Fibroblast of upper back skin (primary cell): Measurements from ENCODE around the gene CLK2.
"Not testable (repeated sequence)": the region's sequence is repeated elsewhere in the genome, so short reads cannot be mapped to it uniquely, and the experiment has no call there.

Experiments
- DNase-seq: peaks from one replicate; pipeline ENCODE4 v3.0.0-alpha.2; 2013

The CLK2 gene

DNA sequence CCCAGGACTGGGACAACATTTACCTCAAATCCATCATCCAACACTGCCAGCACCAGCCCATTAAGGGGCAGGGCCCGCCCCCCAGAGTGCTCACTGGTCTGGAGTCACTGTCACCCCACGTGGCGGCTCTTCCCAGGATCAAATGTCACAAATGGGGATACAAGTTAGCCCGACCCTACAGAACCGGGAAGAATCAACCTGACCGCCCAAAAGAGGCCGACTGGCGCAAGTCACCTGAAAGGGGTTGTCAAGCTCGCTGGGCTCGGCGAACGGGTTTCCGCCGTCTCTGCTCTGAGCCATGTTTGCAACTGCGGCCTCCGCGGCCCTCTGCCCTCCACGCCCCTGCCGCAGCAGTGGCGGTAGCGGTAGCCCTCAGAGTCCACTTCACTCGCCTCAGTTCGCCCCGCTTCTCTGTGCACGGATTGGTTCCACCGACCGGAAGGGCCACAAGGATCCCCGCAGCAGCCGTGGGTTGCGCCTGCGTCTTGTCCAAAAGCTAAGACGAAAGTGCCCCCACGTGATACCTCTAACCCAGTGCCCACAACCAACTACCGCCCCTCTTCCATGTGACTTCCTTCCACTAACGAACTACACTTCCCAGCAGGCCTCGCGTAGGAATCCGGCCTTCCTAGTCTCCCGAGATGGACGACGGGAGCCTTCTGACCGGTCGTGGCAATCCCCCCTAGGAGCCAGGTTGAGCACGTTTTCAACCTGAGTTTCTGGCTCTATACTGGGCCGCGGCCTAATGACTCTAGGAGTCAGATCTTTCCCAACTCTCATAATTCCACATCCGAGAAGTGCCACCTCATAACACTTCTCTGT lies 11.2 kb downstream of the CLK2 start, which contains the start of gene SCAMP3:
TSS of gene SCAMP3 (minus strand) at position 509 of the 822 bp plus-strand sequence. CDS start at position 300, 209 bp downstream.
- DNase-seq: peak; percentile 98

DNA sequence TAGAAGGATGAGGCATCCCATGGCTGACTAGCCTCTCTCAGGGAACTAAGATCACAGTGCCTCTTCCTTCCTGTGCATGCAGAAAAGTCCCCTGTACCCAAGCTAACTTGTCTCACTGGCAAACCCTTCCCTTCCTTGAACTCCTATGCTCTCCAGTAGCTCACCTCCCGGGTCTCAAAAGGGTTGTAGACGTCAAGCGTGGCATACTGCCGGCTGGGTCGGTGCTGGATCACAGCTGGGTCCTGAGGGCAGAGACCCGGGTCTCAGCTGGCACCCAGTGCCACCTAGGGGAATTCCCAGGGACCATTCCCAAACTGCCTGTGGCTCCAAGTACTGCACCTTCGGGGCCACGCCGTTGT lies 11.8 kb downstream of the CLK2 start:
- no peak for DNase-seq

DNA sequence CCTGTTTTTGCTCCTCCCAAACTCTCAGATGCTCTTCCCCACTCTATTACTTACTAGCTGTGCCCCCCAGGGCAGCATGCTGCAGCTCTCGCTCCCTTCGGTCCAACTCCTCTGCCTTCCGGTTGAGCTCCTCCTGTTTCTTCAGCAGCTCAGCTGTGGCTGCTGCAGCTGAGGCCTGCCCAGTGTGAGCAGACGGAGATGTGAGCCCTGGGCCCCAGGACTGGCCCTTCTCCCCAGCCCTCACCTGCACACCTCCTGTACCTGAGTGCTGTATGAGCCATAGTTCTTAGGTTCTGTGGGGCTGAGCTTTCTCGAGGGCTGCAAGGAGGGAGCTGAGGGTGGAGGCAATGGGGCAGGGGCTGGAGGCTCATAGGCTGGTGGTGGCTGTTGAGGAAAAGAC lies 13.0 kb downstream of the CLK2 start:
- DNase-seq: no peak

DNA sequence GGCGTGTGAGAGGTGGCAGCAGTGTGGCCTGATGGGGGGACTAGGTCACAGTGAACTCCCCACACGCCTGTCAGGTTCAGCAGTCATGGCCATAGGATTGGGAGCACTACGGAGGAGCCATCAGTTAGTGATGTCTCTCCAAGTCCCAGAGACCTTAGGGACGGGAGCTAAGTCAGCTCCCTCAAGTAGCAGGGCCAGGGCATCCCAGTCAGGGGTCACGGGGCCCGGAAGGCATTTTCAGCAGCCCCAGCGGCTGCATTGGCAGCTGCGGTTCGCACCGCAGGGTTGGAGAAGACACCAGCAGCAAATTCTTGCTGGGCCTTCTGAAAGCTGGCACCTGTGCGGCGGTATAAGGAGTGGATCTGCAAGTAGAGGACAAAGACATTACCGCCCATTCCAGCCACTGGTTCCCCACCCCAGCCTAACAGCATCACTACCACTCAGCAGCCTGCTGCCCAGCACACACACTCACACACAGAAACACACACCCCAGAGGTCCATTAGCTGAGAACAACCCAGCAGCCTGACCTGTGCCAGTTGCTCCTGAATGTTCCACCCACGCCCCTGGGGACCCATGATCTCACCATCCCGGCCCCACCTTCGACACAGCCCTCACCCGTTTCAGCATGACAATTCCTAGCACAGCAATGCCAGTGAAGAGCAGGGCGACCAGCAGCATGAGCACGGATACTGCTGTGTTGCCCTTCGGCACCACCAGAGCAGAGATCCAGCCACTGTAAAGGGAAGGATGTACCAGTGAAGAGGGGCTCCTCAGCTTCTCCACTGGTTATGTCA lies 17.0 kb downstream of the CLK2 start:
- DNase-seq: no peak

DNA sequence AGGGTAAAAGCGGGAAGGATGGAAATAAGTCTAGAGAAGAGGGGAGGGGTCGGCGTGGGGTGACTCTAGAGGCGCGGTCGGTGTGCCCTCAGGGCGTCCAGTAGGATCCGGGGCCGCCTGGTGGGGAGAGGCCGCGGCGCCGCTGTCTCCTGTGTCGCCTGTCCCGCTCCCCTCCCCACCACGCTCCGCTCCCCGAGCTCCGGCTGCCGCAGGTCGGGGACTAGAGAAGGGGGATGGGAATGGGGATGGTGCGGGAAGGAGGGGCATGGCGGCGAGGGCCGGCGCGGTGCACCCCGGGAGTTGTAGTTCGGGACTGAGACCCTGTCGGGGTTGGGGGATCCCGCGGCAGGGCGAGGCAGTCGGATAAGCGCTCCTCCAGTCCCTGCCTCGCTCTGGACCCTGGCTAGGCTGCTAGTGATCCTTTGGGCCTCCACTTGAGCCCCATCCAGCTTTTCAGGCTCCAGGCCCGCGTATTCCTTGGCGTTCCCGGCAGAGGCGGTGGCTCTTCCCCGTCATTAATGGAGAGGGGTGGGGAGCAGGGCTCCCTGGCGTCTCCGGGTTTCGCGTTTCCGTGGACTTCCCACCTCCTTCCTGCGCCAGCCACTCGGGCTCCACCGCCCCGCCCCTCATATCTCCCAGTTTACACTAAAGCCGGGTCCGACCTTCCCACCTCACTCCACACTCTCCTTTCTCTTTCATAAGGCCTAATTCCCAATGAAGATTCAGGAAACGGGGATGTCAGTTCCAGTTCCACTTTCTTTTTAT lies 17.9 kb downstream of the CLK2 start, which contains the start of gene ENTREP3:
TSS of gene ENTREP3 (minus strand) at position 241 of the 765 bp plus-strand sequence. CDS start 606 bp downstream, outside the sequence.
- peak; percentile 76 for DNase-seq

DNA sequence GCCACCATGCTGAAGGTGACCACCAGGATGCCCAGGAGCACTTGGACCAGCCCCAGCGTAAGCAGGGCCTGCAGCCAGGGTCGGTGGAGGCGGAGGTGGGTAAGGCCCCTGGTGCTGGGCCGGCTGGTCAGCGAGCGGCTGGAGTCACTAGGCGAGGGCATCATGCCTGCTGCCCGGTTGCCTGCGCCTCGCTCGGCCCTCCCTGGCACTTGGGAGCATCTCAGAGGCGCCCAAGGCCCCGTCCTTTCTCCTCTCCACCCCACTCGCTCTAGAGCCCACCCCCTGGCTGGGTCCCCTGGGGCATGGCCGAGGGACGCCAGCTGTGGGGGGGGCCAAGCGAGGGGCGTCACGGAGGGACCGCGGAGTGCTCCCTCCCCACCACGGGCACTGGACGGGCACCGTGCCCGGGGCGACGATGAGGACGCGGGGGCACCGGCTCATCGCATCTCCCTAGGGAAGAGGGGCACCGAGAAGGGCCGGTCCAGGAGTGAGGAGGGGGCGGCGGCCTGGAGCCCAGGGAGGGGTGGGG lies 18.5 kb downstream of the CLK2 start:
- no peak for DNase-seq

DNA sequence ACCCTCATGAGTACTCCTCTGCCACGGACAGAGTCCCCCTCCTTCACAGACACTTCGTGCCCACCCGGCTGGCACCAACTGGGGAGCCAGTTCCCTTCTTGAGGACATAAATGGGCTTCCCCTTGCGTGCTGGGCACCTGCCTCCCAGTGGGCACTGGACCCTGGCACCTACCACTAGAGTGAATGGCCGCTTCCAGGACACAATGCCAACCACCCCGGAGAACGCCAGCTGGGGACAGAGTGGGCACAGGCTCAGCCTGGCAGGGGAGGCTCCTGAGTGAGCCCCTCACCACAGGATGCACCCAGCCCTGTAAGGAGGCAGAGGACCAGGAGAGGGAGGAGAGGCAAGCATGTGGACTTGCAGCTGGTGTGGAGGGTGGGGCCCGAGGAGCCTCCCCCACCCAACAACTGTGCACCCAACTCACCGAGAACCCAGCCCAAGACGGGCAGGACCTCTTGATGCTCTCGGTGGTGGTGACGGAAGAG lies 19.0 kb downstream of the CLK2 start:
- no peak for DNase-seq

DNA sequence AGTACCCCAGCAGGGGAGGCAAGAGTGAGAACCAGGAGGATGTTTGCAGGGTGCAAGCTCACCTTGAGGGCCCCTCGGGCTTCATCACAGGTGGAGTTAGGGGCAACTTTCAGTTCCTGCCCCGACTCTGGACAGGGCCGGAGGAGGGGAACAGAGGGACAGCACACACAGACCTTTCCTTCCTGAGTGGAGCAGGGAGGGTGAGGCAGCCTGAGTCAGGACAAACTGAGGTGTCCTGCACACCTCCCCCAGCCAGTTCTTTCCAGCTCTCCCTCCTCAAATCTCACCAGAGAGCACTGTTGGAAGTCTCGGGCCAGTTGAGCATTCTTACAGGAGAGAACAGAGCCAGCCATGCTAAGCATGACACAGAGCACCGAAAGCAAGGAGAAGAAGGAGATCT lies 19.5 kb downstream of the CLK2 start:
- DNase-seq: no peak

DNA sequence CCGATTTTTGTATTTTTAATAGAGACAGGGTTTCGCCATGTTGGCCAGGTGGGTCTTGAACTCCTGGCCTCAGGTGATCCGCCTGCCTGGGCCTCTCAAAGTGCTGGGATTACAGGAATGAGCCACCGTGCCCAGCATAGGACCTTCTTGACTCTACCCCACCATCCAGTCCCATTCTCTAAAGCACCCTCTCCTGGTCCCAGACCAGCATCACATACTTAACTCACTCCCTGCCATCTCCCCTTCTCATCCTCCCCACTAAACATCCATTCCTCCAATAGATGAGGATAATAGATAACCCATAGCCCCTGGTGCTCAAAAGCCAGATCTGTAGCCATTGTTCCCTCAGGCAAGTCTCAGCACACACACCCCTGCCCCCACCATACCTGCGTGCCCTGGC lies 20.1 kb downstream of the CLK2 start:
- DNase-seq: no peak

DNA sequence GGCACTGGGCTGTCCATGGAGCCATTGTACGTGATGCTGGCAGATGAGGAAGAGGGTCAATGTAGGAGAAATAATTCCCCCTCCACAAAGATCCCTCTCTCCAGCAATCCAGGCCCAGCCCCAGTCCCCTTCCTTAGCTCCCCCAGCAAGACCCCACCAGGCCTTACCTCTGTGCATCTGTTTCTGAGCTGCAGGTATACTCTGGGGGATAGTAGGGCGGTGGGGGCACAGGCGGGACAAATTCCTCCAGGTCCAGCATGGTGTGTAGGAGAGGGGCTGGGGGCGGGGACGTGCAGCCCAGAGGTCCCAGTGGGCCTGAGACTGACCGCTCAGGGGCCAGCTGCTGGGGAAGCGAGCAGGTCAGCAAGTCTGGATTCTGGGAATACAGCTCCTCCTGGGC lies 21.7 kb downstream of the CLK2 start:
- DNase-seq: no peak

DNA sequence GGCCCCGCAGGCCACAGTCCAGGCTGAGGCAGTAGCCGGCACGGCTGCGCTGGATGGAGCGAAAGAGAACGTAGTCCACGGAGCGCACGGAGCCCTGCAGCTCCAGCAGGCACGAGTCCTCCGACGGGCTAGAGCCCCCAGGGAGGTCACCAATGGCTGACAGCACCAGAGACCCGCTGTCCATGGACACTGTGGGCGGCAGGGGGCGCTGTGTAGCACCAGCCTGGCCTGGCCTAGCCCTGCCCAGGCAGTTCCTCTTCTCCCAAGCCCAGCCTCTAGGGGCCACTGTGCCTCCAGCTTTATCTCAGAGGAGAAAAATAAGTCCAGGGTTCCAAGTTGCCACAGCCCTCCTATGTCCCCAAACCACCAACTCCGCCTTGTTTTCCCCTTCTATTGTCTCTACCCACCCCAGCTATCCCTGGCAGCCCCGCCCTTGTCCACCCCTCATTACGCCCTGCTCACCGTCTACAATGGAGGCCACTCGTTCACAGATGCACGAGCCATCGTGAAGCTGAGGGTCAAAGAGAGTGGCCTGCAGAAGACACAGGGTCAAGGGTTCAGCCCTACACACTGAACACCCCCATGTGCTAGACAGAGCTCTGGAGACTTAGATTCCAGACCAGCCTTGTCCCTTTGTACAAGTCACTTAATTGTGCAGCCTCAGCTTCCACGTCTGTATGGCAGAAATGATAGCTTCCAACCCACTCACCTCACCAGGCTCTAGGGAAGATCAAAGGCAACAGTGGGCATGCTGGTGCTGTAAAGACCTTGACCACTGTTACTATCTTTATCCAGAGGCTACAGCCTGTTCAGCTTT lies 22.5 kb downstream of the CLK2 start:
- DNase-seq: peak; percentile 90

DNA sequence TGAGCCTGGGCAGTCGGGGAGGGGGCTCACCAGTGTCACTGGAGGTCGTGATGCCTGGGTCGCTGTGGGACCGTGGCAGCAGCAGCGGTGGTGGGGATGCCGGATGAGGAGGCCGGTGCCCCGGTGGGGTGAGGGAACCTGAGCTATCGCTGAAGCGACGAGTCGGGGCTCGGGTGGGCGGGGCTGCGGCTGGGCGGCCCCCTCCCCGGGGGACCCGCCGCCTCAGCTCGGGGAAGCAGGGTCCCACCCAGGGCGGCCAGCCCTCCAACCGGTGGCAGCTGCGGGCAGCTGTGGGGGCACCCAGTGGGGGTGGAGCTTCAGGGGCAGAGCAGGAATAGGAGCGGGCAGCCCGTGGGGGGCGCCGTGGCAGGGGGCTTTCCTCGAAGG lies 23.1 kb downstream of the CLK2 start:
- DNase-seq: no peak

DNA sequence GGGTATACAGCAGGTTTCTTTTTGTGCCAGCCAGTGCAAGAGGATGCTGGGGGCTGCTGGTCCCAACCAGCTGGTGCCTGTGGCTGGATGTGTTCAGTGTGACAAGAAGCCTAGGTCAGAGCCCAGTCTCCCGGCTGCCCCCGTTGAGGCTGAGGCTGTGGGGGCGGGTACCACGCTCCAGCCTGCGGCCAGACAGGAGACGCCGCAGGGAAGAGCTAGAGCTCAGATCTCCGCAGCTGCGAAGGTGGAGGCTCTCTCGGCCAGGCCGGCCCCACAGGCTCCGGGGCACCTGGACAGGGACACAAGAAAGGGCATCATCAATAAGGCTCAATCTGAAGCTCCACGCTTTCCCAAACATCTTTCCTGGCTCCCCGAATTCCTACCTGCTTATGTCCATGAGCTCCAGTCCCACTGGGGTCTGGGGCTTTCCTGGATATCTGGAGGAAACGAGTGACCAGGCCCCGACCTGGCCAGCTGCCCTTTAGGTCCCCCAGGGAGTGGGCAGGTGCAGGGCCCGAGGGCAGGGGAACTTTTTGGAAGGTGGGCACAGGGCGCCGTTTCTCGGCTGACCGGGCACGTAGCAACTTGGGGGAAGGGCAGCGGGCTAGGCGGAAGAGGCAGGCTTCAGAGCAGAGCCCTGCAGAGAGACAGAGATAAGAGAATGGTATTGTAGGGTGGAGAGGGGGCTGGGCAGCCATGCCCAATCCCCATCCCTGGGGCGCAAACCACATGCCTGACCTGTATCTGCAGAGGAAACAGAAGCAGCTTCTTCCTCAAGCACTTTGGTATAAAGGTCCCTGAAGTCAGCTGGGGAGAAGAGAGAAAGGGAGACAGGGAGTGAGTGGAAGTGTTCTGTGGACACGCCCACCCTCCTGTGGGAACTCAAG lies 25.4 kb downstream of the CLK2 start:
- DNase-seq: no peak

DNA sequence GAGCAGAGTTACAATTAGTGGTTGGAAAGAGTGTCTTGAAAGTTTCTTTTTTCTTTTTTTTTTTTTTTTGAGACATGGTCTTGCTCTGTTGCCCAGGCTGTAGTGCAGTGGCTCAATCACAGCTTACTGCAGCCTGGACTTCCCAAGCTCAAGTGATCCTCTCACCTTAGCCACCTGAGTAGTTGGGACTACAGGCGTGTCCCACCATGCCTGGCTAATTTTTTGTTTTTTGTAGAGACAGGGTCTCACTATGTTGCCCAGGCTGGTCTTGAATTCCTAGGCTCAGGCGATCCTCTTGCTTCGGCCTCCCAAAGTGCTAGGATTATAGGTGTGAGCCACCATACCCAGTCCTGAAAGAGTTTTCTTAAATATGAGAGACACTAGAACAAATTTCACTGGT lies 26.5 kb downstream of the CLK2 start:
- DNase-seq: not testable (repeated sequence)

DNA sequence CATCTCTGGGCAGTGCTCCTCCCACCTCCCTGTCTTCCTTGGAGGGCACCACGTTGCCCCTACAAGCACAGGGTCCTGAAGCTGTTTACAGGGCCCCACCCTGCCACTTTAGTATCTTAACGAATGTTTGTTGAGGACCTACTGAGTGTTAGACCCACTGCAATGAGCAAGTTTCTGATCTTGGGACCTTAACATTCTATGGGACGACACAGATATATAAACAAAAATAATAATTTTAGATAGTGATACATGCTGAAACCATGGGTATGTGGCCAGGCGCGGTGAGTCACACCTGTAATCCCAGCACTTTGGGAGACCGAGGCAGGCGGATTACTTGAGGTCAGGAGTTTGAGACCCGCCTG lies 28.2 kb downstream of the CLK2 start:
- DNase-seq: no peak

DNA sequence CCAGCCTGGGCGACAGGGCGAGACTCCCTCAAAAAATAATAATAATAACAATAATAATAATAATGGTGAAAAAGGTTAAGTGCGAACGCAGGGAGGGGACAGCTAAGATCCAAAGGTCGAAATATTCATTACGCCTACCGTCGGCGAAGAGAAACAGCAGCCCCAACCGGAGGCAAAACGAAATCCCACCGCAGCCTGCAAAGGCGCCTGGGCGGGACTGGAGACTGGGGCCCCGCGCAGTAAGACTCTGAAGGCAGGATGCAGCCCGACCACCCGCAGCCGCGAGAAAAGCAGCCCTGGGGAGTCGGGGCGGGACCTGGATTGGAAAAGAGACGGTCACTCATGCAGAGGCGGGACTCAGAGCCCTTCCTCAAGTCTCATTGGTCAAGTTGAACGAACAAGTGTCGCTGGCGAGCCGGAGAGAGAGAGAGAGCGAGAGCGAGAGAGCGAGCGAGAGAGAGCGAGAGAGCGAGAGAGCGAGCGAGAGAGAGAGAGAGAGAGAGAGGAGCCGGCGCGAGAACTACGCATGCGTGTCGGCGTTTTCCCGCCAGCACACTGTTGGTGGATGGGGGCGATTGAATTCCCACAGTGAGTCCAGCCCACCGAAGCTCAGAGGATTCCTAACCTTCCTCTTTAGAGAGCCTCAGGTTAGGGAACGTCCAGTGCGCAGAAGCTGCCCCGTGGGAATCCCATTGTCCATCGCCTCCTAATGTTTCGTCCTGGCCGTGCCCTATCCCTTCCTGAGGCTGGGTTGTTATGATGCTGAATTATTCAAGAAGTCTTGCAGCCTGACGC lies 28.7 kb downstream of the CLK2 start:
- DNase-seq: peak; percentile 100

DNA sequence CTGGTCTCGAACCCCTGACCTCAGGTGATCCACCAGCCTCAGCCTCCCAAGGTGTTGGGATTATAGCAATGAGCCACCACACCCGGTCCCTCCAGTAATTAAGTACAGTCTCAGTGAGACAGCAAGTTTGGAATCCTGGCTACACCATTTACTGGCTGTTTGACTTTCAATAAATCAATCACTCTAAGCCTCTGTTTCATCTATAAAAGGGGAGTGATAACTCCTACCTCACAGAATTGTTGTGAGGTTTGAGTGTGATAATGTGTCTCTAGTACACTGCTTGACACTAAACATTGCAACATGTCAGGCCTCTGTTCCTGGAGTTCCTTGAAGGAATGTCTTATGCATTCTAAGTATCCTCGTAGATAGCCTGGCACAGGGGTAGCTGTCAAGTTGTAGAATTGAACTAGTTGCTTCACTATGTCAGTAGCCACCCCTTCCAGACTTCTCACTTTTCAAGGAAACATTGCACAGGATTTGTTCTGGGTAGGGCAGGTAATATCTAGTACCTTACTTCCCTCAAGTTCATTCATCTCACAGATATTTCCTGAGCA lies 30.4 kb downstream of the CLK2 start:
- no peak for DNase-seq

DNA sequence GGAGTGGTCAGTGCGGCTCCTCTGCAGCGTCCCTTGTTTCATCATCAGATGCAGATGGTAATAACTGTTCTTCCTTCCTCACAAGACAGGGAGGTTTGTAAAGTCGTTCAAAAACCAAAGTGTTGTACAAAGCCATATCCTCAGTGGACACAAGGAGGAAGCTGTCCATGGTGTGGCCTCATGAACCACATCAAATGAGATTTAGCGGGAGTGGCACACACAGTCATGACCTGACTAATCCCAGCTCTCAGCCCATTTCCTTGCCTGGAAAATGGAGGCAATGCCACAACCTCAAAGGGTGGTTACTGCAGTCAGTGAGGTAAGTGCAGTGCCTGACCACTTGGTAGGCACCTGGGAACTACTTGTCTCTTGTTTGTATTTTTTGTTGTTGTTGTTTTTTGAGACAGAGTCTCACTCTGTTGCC lies 31.5 kb downstream of the CLK2 start:
- no peak for DNase-seq

DNA sequence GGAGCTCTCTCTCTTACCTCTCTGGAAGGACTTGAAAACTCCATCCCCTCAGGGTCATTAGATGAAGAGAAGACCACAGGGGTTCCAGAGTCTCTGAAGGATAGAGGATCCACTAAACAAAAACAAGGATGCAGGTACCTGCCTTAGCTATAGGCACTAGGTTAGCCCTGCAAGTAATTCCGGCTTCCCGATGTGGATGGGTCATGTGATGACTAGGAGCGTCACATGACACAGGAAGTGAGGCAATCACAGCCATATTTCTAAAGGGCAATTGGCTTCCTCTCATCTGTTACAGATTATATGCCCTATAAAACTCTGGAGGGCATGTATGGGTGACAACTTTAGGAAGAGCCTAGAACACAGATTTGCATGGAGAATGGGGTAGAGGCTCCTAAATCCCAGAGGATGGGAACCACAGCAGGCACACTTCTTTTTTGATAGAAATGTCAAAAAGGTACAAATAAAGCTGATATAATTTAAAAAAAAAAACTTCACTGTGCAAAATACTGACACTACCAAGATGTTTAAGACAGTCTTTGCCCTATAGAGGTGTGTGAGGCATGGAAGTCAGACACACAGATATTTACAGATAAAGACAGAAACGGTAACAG lies 32.1 kb downstream of the CLK2 start:
- peak; percentile 86 for DNase-seq
